OCI-LY3 (cell line): ENCODE data around the gene RGS9.

Experiments used
- H2AFZ ChIP-seq: fragments of 200-600, 300-600 bp; shearing (Covaris generic); 2 replicates; pipeline ENCODE4 v1.6.0; 2014; ENCODE audit warnings: antibody characterized with exemption, low read depth, low read length
- H3K27ac ChIP-seq: fragments of 200-600, 300-600 bp; sonication (generic); 2 replicates; pipeline ENCODE4 v1.5.1; 2014; ENCODE audit warnings: mild to moderate bottlenecking, low read length, moderate library complexity, mixed read lengths
- H3K27me3 ChIP-seq: fragments of 200-600, 300-600 bp; sonication (generic); 2 replicates; pipeline ENCODE4 v1.6.1; 2014; ENCODE audit warnings: low read depth, low read length, mixed read lengths
- H3K36me3 ChIP-seq: fragments of 200-600, 300-600 bp; sonication (generic); replicated peaks from 2 replicates; pipeline ENCODE3; 2014; ENCODE audit warnings: low read depth, low read length, mixed read lengths
- H3K4me1 ChIP-seq: fragments of 300-600, 200-600 bp; sonication (generic); 2 replicates; pipeline ENCODE4 v1.6.1; 2014; ENCODE audit warnings: low read length, mixed read lengths
- H3K4me2 ChIP-seq: fragments of 200-600, 300-600 bp; sonication (generic); 2 replicates; pipeline ENCODE4 v1.6.1; 2014; ENCODE audit warnings: low read length, mixed read lengths
- H3K4me3 ChIP-seq: fragments of 300-600, 200-600 bp; sonication (generic); 2 replicates; pipeline ENCODE4 v1.5.1; 2014; ENCODE audit warnings: antibody characterized with exemption, mild to moderate bottlenecking, low read length, moderate library complexity
- H3K79me2 ChIP-seq: fragments of 300-600, 200-600 bp; shearing (Covaris generic); 2 replicates; pipeline ENCODE4 v1.6.1; 2014; ENCODE audit warnings: mild to moderate bottlenecking, low read length, mixed read lengths
- H3K9ac ChIP-seq: fragments of 300-600, 200-600 bp; shearing (Covaris generic); 2 replicates; pipeline ENCODE4 v1.6.0; 2014; ENCODE audit warnings: mild to moderate bottlenecking, low read length, moderate library complexity
- H3K9me3 ChIP-seq: fragments of 200-600, 300-600 bp; shearing (Covaris generic); 2 replicates; pipeline ENCODE4 v1.6.1; 2014; ENCODE audit warnings: low read length, mixed read lengths; ENCODE audit not compliant: insufficient read depth
- H4K20me1 ChIP-seq: fragments of 200-600, 300-600 bp; sonication (generic); 2 replicates; pipeline ENCODE4 v1.6.1; 2016; ENCODE audit warnings: low read length, mixed read lengths; ENCODE audit not compliant: insufficient read depth
- EZH2phosphoT487 ChIP-seq: fragments of 200-600 bp; shearing (Covaris generic); IDR thresholded peaks from 2 replicates; pipeline ENCODE4 v1.6.1; 2018; ENCODE audit warnings: antibody characterized with exemption, mixed run types, low read depth
- TF ChIP-seq, protein P1 (sequence below): fragments of 200-600, 300-600 bp; sonication (generic); IDR thresholded peaks from 2 replicates; pipeline ENCODE4 v1.5.1; 2014; ENCODE audit warnings: antibody characterized with exemption, low read length, low read depth

The RGS9 gene

GRCh38 chr17:65219707-65220106 lies 82.5 kb downstream of the RGS9 start:
- Histone ChIP-seq H3K27me3 (peaks cover 42% of the 10 kb centered on the region), H3K4me1 (0 out of 2 replicates have a peak, but pooled peaks cover 4% of the 10 kb centered on the region), H3K27ac (no peak overlapping the region), H4K20me1 (no peaks in the 10 kb centered on the region), H3K9me3 (no peaks in the 10 kb centered on the region), H3K4me3 (no peak overlapping the region), H3K9ac (no peak overlapping the region), H3K79me2 (no peaks in the 10 kb centered on the region), H3K4me2 (no peak overlapping the region), H3K36me3 (no peaks in the 10 kb centered on the region), H2AFZ (no peak overlapping the region)
- TF ChIP-seq EZH2phosphoT487: no peak
- TF ChIP-seq, protein P1, sequence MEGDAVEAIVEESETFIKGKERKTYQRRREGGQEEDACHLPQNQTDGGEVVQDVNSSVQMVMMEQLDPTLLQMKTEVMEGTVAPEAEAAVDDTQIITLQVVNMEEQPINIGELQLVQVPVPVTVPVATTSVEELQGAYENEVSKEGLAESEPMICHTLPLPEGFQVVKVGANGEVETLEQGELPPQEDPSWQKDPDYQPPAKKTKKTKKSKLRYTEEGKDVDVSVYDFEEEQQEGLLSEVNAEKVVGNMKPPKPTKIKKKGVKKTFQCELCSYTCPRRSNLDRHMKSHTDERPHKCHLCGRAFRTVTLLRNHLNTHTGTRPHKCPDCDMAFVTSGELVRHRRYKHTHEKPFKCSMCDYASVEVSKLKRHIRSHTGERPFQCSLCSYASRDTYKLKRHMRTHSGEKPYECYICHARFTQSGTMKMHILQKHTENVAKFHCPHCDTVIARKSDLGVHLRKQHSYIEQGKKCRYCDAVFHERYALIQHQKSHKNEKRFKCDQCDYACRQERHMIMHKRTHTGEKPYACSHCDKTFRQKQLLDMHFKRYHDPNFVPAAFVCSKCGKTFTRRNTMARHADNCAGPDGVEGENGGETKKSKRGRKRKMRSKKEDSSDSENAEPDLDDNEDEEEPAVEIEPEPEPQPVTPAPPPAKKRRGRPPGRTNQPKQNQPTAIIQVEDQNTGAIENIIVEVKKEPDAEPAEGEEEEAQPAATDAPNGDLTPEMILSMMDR: no peak

GRCh38 chr17:65220732-65221131 lies 83.6 kb downstream of the RGS9 start:
- no peak overlapping the region for H3K4me2 ChIP-seq
- no peaks in the 10 kb centered on the region for H3K9me3 ChIP-seq
- H2AFZ ChIP-seq: no peak overlapping the region
- no peak overlapping the region for H3K4me3 ChIP-seq
- no peak overlapping the region for H3K9ac ChIP-seq
- no peak for TF ChIP-seq EZH2phosphoT487
- TF ChIP-seq, protein P1: no peak
- 0 out of 2 replicates have a peak, but pooled peaks cover 4% of the 10 kb centered on the region for H3K4me1 ChIP-seq
- peaks cover 42% of the 10 kb centered on the region for H3K27me3 ChIP-seq
- H4K20me1 ChIP-seq: no peaks in the 10 kb centered on the region
- no peaks in the 10 kb centered on the region for H3K79me2 ChIP-seq
- H3K27ac ChIP-seq: no peak overlapping the region
- H3K36me3 ChIP-seq: no peaks in the 10 kb centered on the region

- no peak overlapping the region for H3K4me2 ChIP-seq
- no peak for TF ChIP-seq EZH2phosphoT487
- H3K9me3 ChIP-seq: no peaks in the 10 kb centered on the region
- H3K4me1 ChIP-seq: 0 out of 2 replicates have a peak, but pooled peaks cover 4% of the 10 kb centered on the region
- peaks cover 48% of the 10 kb centered on the region for H3K27me3 ChIP-seq
- no peak overlapping the region for H3K9ac ChIP-seq
- no peaks in the 10 kb centered on the region for H3K36me3 ChIP-seq
- no peaks in the 10 kb centered on the region for H3K79me2 ChIP-seq
- H3K27ac ChIP-seq: no peak overlapping the region
- no peaks in the 10 kb centered on the region for H4K20me1 ChIP-seq
- no peak overlapping the region for H3K4me3 ChIP-seq
- H2AFZ ChIP-seq: no peak overlapping the region
Observed at GRCh38 chr17:65222214-65222738, 85.1 kb downstream of the RGS9 start.

DNA sequence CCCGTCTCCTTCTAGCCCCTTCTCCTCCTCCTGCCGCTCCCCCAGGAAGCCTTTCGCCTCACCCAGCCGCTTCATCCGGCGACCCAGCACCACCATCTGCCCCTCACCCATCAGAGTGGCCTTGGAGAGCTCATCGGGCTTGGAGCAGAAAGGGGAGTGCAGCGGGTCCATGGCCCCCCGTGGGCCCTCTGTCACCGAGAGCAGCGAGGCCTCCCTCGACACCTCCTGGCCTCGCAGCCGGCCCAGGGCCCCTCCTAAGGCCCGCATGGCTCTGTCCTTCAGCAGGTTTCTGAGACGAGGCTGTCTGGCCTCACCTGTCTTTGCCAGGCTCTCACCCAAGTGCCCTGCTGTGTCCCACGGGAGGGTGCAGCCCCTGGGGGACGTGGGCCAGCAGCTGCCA lies 87.9 kb downstream of the RGS9 start:
- Histone ChIP-seq H2AFZ (no peak overlapping the region), H3K36me3 (no peaks in the 10 kb centered on the region), H3K27me3 (peaks cover 40% of the 10 kb centered on the region), H3K4me3 (no peak overlapping the region), H3K4me2 (no peak overlapping the region), H3K79me2 (no peaks in the 10 kb centered on the region), H3K27ac (no peak overlapping the region), H3K4me1 (peaks cover 25% of the 10 kb centered on the region), H3K9me3 (no peaks in the 10 kb centered on the region), H3K9ac (no peak overlapping the region), H4K20me1 (no peaks in the 10 kb centered on the region)
- no peak for TF ChIP-seq EZH2phosphoT487
- TF ChIP-seq, protein P1: no peak
